Colonic mucosa (tissue), 4 donors: ENCODE measurements around the gene MAD2L2. TPM values are rescaled to one million over a fixed set of nuclear protein-coding genes. Genes with fewer than 3 reads are reported as not detected.

Source experiments
- DNase-seq: peaks from one replicate; pipeline ENCODE4 v3.0.0-alpha.2; 2020
- H3K27ac ChIP-seq: fragments of 200-600 bp; one replicate; pipeline ENCODE4 v1.8.0; 2021
- H3K27me3 ChIP-seq: fragments of 200-600 bp; one replicate; pipeline ENCODE4 v1.8.0; 2021
- H3K36me3 ChIP-seq: fragments of 200-600 bp; one replicate; pipeline ENCODE4 v1.8.0; 2021
- H3K4me1 ChIP-seq: fragments of 200-600 bp; one replicate; pipeline ENCODE4 v1.8.0; 2021; ENCODE audit warnings: mild to moderate bottlenecking
- H3K4me3 ChIP-seq: fragments of 200-600 bp; one replicate; pipeline ENCODE4 v1.8.0; 2021
- H3K9ac ChIP-seq, 2 donors: one replicate each; pipeline ENCODE4 v1.7.0; 2013; ENCODE audit warnings: control low read depth in 2 of 2, low read depth in 2 of 2, low read length in 2 of 2
- H3K9me3 ChIP-seq: fragments of 200-600 bp; one replicate; pipeline ENCODE4 v1.8.0; 2021
- intact Hi-C: fragments of 100-400 bp; cut with DNase I; formaldehyde crosslinking; loops from one replicate; pipeline ENCODE4 v1.14.1; 2022
- total RNA-seq, 2 donors: library from RNA; stranded (reverse); fragmentation: NEBNext Ultra II Directional in 1 of 2; extraction: Animal tissue kit (Norgen Biotek cat#: 25700) in 1 of 2; gene quantifications; one replicate each; pipeline ENCODE4 v1.2.1, GENCODE V29; 2021
- TF ChIP-seq, protein P1 (sequence below): fragments of 200-600 bp; IDR thresholded peaks from one replicate; pipeline ENCODE4 v1.8.0; 2022; ENCODE audit warnings: antibody characterized with exemption, mild to moderate bottlenecking
- donor health status: healthy.
- donor health status: DM: no; HTN: no; CAD: no.
- donor health status: DM: no; HTN: no; CAD: no.

The MAD2L2 gene
- total RNA-seq, 2 donors from 2014 or later = 8.5 to 12.4 TPM

GRCh38 chr1:11700601-11701467 is 19.9 kb upstream of the MAD2L2 start:
- H3K36me3 ChIP-seq = no peaks in the 10 kb centered on the region
- no peak overlapping the region for H3K4me3 ChIP-seq
- no peaks in the 10 kb centered on the region for H3K9me3 ChIP-seq
- H3K9ac ChIP-seq = no peak overlapping the region
- intact Hi-C loops = no loop called here
- no peaks in the 10 kb centered on the region for H3K4me1 ChIP-seq
- TF ChIP-seq, protein P1, sequence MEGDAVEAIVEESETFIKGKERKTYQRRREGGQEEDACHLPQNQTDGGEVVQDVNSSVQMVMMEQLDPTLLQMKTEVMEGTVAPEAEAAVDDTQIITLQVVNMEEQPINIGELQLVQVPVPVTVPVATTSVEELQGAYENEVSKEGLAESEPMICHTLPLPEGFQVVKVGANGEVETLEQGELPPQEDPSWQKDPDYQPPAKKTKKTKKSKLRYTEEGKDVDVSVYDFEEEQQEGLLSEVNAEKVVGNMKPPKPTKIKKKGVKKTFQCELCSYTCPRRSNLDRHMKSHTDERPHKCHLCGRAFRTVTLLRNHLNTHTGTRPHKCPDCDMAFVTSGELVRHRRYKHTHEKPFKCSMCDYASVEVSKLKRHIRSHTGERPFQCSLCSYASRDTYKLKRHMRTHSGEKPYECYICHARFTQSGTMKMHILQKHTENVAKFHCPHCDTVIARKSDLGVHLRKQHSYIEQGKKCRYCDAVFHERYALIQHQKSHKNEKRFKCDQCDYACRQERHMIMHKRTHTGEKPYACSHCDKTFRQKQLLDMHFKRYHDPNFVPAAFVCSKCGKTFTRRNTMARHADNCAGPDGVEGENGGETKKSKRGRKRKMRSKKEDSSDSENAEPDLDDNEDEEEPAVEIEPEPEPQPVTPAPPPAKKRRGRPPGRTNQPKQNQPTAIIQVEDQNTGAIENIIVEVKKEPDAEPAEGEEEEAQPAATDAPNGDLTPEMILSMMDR = no peak
- DNase-seq = no peak
- no peaks in the 10 kb centered on the region for H3K27me3 ChIP-seq
- no peak overlapping the region for H3K27ac ChIP-seq

DNA sequence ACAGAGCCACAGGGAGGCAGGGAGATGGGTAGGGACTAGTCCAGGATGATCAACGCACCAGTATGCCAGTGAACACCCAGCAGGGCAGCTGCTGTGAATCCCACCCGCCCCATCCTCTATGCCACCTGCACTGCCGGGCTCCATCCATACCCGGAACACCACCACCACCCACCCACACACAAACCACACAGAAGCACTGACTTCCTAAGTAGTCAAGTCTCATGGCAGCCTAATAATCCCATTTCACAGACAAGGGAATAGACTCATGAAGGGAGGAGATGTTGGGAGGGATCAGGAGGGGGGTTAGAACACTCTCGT is 16.9 kb upstream of the MAD2L2 start:
- Histone ChIP-seq H3K9ac (no peak overlapping the region), H3K9me3 (no peaks in the 10 kb centered on the region), H3K36me3 (no peaks in the 10 kb centered on the region), H3K27ac (no peak overlapping the region), H3K27me3 (peaks cover 13% of the 10 kb centered on the region), H3K4me1 (no peaks in the 10 kb centered on the region), H3K4me3 (no peak overlapping the region)
- no peak for DNase-seq
- TF ChIP-seq, protein P1 = no peak
- intact Hi-C loops = no loop called here

DNA sequence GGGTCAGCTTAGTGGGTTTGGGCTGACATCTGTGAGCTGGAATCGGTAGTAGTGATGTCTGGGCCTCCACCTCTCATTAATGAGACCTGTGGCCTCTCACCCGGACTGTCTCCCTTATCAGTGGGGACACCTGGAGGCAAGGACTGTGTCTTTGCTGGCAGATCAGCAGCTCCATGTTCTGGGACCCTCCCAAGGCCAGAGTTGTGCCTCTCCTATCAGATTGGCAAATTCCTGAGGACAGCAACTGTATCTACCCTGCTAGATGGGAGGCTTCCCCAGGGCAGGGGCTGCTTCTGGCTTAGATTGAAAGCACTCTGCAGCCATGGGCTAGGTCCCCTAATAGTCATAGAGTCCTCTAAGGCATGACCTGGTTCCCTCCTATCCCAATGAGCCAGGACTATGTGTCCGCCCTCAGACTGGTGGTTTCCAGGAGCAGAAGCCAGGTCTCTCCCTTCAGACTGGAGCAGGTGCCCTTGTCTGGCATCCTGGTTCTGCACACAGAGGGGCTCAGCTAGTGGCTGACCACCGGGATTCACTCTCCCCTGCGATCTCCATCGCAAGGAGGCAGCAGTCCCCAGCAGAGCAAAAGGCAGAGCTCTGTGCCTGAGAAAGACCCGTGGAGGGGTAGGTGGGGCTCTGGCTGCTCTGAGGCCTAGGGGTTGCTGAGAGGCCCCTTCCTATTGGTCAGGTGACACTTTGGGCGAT is 16.4 kb upstream of the MAD2L2 start:
- TF ChIP-seq, protein P1 = no peak
- Histone ChIP-seq H3K4me3 (no peak overlapping the region), H3K9me3 (no peaks in the 10 kb centered on the region), H3K4me1 (no peaks in the 10 kb centered on the region), H3K36me3 (no peaks in the 10 kb centered on the region), H3K27ac (no peak overlapping the region), H3K27me3 (peaks cover 16% of the 10 kb centered on the region), H3K9ac (no peak overlapping the region)
- intact Hi-C loops = no loop called here
- DNase-seq = no peak

- H3K27me3 ChIP-seq = peaks cover 31% of the 10 kb centered on the region
- DNase-seq = no peak
- no peak overlapping the region for H3K9ac ChIP-seq
- H3K4me1 ChIP-seq = no peaks in the 10 kb centered on the region
- intact Hi-C loops = no loop called here
- H3K9me3 ChIP-seq = no peaks in the 10 kb centered on the region
- no peaks in the 10 kb centered on the region for H3K36me3 ChIP-seq
- TF ChIP-seq, protein P1 = no peak
- H3K27ac ChIP-seq = no peak overlapping the region
- no peak overlapping the region for H3K4me3 ChIP-seq
Observed at GRCh38 chr1:11695861-11696260, 14.9 kb upstream of the MAD2L2 start.

DNA sequence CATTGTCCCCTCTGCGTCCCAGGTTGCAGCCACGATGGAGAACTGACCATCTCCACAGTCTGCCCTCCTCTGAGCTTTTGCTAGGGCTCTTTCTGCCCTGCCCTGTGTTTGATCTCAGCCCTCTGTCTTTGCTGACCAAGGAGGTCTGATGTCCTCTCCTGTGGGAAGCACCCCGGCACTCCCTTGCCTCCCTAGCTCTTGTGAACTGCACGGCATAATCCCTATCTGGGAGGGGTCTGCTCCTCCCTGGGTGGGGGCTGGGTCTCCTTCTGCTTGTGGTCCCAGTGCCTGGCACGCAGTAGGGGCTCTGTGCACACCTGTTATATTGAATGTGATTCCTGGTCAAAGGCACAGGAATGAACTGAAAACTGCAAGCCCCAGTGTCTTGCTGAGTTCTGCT is 13.0 kb upstream of the MAD2L2 start:
- H3K36me3 ChIP-seq = no peaks in the 10 kb centered on the region
- peaks cover 40% of the 10 kb centered on the region for H3K27me3 ChIP-seq
- no peaks in the 10 kb centered on the region for H3K9me3 ChIP-seq
- TF ChIP-seq, protein P1 = no peak
- no peak overlapping the region for H3K4me3 ChIP-seq
- DNase-seq = no peak
- intact Hi-C loops = no loop called here
- no peak overlapping the region for H3K9ac ChIP-seq
- no peak overlapping the region for H3K27ac ChIP-seq
- H3K4me1 ChIP-seq = peaks cover 3% of the 10 kb centered on the region
